ENCODE data around the gene TTC34. TPM values are rescaled to one million over a fixed set of nuclear protein-coding genes. Genes with fewer than 3 reads are reported as not detected.

The TTC34 gene
- total and polyA plus RNA-seq, 2 of the 4 experiments (the other 2 are of a cell fraction) = under 0.01 to 0.09 TPM

DNA sequence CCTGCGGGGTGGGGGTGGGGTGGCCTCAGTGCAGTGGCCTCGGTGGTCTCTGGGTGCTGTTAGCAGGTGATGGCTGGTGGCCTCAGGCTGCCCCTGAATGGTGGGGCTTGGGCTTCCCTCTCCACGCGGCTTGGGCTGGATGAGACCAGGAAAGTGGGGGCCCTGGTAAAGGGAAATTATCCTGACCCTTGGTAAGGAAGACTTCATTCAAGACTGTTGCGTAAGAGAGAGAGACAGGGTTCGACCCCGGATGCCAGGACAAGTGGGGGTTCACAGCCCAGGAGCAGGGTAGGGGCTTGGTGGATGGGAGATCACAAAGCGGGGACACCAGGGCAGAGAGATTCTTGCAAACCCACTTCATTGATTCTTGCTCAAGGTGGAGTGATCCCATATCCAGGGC lies 5.5 kb upstream of the TTC34 start:
- no peak overlapping the region for H2AFZ ChIP-seq (replicated peaks; ENCODE audit: low read length, poor library complexity)
- no peak overlapping the region for H2BK15ac ChIP-seq (ENCODE audit: low read depth, low read length)
- H3K9me3 ChIP-seq (ENCODE audit: control insufficient read depth, insufficient read depth, low read length) = peaks cover 64% of the 10 kb centered on the region
- CTCF ChIA-PET = no interaction called here
- DNase-seq = no peak
- H3K4me1 ChIP-seq (ENCODE audit: control insufficient read depth, insufficient read depth, low read length) = no peaks in the 10 kb centered on the region
- POLR2A ChIA-PET (ENCODE audit: unreplicated experiment) = no interaction called here
- H3K56ac ChIP-seq (ENCODE audit: extremely low read depth, insufficient read depth, low read length) = no peak overlapping the region
- H4K91ac ChIP-seq (ENCODE audit: insufficient read depth, low read depth, low read length) = no peak overlapping the region
- H3K27me3 ChIP-seq (ENCODE audit: control insufficient read depth, insufficient read depth, low read length) = no peaks in the 10 kb centered on the region
- no peak for ATAC-seq (ENCODE audit: low read depth)
- no peak overlapping the region for H2BK120ac ChIP-seq (ENCODE audit: low read depth, low read length)
- H3K4me2 ChIP-seq (ENCODE audit: low read depth, low read length) = no peak overlapping the region
- no peaks in the 10 kb centered on the region for H3K36me3 ChIP-seq (ENCODE audit: control insufficient read depth, insufficient read depth, low read length)
- WGBS, 2 experiments (ENCODE audit: extremely low coverage in 2 of 2, insufficient read length in 1 of 2) = 74% methylated on average over 3 of the region's 8 CpGs; no CpG with 5 or more reads in 1 of the 2 experiments
- BruUV-seq (replicated peaks) = no TSS peak
- H4K8ac ChIP-seq (ENCODE audit: low read depth in 2 of 2, low read length in 2 of 2) = no peak overlapping the region
- H3K4ac ChIP-seq (ENCODE audit: low read depth, low read length) = no peak overlapping the region
- dilution Hi-C loops (cut with HindIII; ENCODE audit: low sequenced_read_pairs, unreplicated experiment) = no loop called here
- H3K14ac ChIP-seq (replicated peaks; ENCODE audit: low read depth, low read length) = no peak overlapping the region
- intact Hi-C loops (cut with micrococcal nuclease) = no loop called here
- no peak overlapping the region for H2BK5ac ChIP-seq (ENCODE audit: low read depth, low read length, poor library complexity, severe bottlenecking)
- H3K9ac ChIP-seq (ENCODE audit: low read depth, low read length) = no peak overlapping the region
- no peak overlapping the region for H2BK20ac ChIP-seq (ENCODE audit: low read depth, low read length)
- no peak overlapping the region for H3K23ac ChIP-seq (ENCODE audit: low read depth, low read length)
- TF ChIP-seq FOS (IDR thresholded peaks at IDR 0.05; ENCODE audit: low read depth, low read length) (no peak), MAFK (IDR thresholded peaks at IDR 0.05; ENCODE audit: low read depth, low read length) (no peak)
- no peaks in the 10 kb centered on the region for H3K79me1 ChIP-seq (ENCODE audit: low read depth in 1 of 2, low read length in 2 of 2)
- no peak overlapping the region for H3K27ac ChIP-seq (ENCODE audit: insufficient read depth, low read length)
- H3K18ac ChIP-seq (ENCODE audit: low read depth, low read length) = no peak overlapping the region
- in situ Hi-C loops (cut with MboI; ENCODE audit: low sequenced_read_pairs) = no loop called here
- H4K20me1 ChIP-seq (ENCODE audit: insufficient read depth, low read length) = no peaks in the 10 kb centered on the region
- no peaks in the 10 kb centered on the region for H3K9me1 ChIP-seq (ENCODE audit: insufficient read depth, low read length)
- no peak overlapping the region for H2AK5ac ChIP-seq (ENCODE audit: low read depth, low read length)
- no peak overlapping the region for H3K4me3 ChIP-seq (ENCODE audit: insufficient read depth, low read depth, low read length)
- no peak overlapping the region for H2AK9ac ChIP-seq (replicated peaks; ENCODE audit: low read depth, low read length, poor library complexity)
- no peak overlapping the region for H4K5ac ChIP-seq (ENCODE audit: low read depth, low read length)
